ENCODE measurements around the gene STAT5B. TPM values are rescaled to one million over a fixed set of nuclear protein-coding genes. Genes with fewer than 3 reads are reported as not detected.

STAT5B gene
- total RNA-seq, 1 donor from 2014 or later: 33.4 TPM

- peak; percentile 95 for DNase-seq
- ATAC-seq: peak; percentile 90
- intact Hi-C loops (cut with micrococcal nuclease): no loop called here
These were observed 12.0 kb upstream of the STAT5B start, which contains the start of gene STAT5A for GRCh38 chr17:42287977-42288802. Gene STAT5A, plus strand, starts transcription at chr17:42288498. Its CDS starts 914 bp downstream, at chr17:42289412.

DNA sequence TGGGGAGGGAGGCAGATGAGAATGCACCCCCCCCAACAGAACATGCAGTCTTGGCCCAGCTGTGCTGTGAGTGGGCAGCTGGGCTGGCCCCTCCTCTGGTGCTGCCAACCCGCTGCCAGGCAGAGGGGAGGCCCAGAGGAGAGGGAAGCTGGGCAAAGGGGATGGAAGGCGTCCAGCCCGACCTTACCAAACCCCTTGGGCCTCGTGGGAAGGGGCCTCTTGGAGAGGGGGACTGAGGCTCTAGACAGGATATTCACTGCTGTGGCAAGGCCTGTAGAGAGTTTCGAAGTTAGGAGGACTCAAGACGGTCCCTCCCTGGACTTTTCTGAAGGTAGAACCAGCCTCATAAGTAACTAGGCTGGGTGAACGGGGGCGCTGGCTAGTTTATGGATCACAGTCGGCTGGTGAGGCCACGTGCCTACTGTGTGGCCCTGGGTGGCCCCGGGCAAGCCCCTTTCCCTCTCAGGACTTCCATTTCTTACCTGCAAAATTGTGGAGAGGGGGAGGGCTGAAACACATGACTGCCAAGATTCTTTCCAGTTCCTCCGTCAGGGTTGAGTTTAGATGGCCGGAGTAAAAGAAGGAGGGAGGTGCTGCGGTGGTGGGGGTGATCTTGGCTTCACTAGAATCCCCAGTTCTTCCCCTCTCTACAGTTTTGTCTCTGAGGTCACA is 11.2 kb upstream of the STAT5B start:
- intact Hi-C loops (cut with micrococcal nuclease): no loop called here
- DNase-seq (peak; percentile 68), ATAC-seq (peak; percentile 51)

DNA sequence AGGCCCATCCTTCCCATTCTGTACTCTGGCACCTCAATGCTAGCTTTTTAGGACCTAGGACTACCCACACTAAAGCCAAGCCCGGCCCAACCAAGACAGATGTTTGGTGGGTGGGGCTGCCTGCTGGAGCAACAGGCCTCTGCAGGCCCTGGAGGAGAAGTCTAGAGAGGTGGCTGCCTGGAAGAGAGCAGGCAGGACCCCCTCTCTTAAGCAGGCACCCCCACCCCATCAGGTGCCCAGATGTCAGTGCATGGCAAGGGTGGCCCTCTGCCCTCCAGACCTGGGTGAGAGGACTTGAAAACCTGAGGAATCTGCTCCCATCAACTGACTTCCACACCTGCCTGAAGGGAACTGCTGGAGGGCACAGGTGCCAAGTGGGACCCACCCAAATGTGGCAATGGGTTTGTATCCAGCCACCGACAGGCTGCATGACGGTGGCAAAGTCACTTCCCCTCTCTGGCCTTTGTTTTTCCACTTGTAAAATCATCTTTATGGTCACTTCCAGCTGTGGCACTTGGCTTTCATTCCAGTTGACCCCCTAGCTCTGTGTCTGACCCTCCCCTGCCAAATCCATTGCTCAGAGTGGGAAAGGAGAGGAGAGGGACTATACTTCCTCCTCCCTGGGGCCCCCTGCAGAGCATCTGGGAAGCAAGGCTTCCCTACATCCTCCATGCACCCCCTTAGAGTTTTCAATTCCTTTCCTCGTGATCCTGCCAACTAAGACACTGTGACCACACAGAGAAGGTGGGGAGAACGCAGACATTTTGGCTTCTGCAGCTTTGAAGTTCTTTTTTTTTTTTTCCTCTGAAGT is 10.4 kb upstream of the STAT5B start:
- peak; percentile 69 for DNase-seq
- intact Hi-C loops (cut with micrococcal nuclease): no loop called here
- peak; percentile 40 for ATAC-seq

DNA sequence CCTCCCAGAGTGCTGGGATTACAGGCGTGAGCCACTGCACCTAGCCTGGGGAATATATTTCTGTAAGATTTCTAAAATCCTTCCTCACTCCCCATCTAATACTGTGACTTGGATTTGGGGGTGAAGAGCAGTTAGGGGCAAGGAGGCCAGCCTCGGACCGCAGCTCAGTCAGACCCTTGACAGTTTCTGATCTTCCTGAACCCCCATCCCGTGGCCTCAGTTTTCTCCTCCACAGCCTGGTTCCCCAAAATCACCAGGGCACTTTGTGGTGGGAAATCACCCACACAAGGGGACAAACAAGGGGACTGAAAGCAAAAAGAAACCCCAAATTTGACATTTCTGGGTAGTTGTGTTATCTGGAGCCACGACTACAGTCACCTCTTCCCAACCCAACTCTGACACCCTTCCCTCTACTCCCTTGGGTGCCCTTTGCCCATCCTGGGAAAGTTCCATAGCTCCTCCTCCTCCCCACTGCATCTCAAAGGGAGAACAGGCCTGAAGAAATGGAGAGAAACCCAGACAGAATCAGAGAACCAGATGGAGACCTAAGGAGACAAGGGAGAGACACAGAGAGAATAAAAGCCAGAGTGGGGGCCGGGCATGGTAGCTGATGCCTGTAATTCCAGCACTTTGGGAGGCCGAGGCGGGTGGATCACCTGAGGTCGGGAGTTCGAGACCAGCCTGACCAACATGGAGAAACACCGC is 9.3 kb upstream of the STAT5B start:
- no peak for DNase-seq
- ATAC-seq: no peak
- intact Hi-C loops (cut with micrococcal nuclease): no loop called here

GRCh38 chr17:42284566-42284965 is 8.4 kb upstream of the STAT5B start:
- DNase-seq (no peak), ATAC-seq (no peak)
- intact Hi-C loops (cut with micrococcal nuclease): no loop called here

DNA sequence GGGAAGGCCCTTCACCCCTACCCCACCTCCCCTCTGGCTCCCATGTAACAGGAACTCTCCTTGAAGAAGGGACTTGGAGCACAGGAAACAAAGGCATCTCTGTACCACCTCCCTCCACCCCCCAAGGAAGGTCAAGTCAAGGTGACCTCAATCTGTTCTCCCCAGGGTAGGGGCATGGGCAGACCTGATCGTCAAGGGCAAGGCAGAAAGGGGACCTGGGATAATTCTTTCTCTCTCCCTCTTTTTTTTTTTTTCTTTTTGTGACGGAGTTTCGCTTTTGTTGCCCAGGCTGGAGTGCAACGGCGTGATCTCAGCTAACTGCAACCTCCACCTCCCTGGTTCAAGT is 7.8 kb upstream of the STAT5B start:
- intact Hi-C loops (cut with micrococcal nuclease): no loop called here
- ATAC-seq: no peak
- DNase-seq: no peak

- ATAC-seq (no peak), DNase-seq (no peak)
- intact Hi-C loops (cut with micrococcal nuclease): no loop called here
These were observed 7.2 kb upstream of the STAT5B start for GRCh38 chr17:42283241-42284023.

GRCh38 chr17:42282478-42283080 is 6.4 kb upstream of the STAT5B start:
- intact Hi-C loops (cut with micrococcal nuclease): no loop called here
- no peak for ATAC-seq
- DNase-seq: no peak

GRCh38 chr17:42281571-42282096 is 5.4 kb upstream of the STAT5B start:
- intact Hi-C loops (cut with micrococcal nuclease): no loop called here
- ATAC-seq (no peak), DNase-seq (no peak)

DNA sequence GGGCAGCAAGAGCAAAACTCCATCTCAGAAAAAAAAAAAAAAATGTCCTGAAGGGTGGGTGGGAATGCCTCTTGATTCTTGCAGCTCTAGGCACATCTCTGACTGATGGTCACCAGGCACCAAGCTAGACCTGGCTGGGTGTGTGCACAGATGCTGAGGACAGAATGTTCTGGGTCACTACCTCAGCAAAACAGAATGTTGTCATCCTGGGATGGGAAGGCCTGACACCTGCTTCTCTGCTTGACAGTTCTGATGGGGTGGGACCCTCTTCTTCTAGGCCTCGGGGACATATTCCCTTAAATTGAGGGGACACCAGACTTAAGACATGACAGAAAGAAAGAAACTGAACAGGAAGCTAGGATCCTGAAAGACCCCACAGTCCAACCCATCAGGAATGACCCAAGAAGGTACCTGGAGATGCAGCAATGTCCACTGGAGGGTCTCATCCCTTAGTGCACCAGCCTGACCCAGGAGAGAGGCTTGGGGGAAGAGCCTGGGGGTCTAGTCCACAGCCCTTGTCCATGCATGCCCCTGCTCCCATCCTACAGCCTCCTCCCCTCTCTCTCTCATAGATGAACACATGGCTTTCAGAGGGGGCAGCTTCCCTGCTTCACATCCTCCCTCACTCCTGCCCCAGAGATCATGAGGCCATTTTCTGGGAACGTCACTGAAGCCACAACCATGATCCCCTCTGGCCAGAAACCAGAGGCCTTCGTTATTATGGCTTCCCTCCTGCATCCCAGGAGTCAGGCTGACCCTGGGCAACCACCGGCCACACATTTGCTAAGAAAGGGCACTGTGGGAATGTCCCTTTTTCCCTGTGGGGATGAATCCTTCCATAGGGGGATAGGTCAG is 3.8 kb upstream of the STAT5B start:
- ATAC-seq (no peak), DNase-seq (no peak)
- intact Hi-C loops (cut with micrococcal nuclease): no loop called here

GRCh38 chr17:42277342-42277712 is 1.1 kb upstream of the STAT5B start:
- DNase-seq (no peak), ATAC-seq (peak; percentile 23)
- intact Hi-C loops (cut with micrococcal nuclease): no loop called here

DNA sequence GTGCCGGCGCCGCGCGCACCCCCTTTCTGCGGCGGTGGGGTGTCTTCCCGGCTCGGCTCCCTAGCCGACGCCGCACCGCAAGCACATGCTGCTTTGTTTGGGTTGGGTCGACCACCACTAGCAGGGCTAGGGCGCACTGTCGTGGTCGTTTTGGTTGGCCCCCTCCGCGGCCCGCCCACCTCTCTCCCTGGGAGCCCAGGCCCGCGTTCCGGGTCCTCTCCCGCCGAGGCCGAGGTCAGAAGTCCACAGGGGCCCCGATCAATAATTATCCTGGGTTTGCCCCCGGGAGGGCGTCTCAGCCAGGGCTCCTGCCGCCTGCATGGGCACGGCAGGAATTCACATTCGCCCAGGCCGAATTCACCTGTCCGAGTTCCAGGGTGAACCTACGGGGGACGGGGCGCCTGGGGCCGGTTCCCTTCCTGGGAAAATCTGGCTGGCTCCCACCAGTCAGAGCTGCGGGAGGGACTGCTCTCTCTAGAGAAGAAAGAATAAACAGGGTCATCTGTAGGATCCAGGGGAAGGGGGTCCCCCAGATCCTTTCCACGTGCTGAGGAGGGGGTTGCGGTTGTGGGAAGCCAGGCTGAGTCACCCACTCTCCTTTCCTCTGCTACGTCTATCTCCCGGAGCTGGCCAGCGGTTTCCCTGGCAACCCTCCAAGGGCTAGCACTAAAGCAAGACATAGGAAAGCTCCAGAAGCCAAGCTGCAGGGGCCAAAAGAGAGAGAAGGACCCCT is 584 bp upstream of the STAT5B start:
- peak; percentile 83 for DNase-seq
- intact Hi-C loops (cut with micrococcal nuclease): no loop called here
- peak; percentile 57 for ATAC-seq

GRCh38 chr17:42275527-42276358 is 448 bp downstream of the STAT5B start:
- no peak for DNase-seq
- intact Hi-C loops (cut with micrococcal nuclease): no loop called here
- ATAC-seq: peak; percentile 56

DNA sequence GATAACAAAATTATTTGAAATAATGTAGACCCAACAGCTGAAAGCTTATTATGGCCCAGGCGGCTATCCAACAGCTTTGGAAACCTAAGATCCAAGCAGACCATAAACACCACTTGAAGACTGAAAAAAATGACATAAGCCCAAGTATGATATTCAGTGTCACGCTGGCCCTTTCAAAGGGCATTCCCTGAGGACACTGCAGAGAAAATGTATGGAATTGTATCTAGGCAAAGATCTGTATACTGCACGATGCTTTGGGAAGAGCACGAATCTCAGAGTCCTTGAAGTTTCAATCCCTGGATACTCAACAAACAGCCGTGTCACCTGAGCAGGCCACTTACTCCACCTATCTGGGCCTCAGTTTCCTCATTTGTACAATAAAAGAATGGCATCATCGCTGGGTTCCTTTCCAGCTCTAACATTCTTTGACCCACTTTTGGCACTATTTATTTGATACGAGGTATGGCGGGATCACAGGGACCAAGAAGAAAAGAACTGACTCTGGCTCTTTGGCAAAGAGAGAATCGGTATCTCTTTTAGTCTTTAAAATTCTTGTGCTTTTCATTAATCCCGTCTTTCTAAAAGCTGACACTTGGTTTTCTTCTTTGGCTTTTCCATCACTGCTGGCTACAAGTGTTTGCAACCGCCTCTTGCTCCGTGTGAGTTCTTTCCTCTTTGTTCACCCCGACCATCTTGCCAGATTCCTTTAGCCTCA is 1.2 kb downstream of the STAT5B start:
- intact Hi-C loops (cut with micrococcal nuclease): no loop called here
- no peak for DNase-seq
- ATAC-seq: peak; percentile 3

- ATAC-seq (no peak), DNase-seq (no peak)
- intact Hi-C loops (cut with micrococcal nuclease): no loop called here
These were observed 2.0 kb downstream of the STAT5B start for GRCh38 chr17:42274253-42274542.
